Type B pancreatic cell (in vitro differentiated cells): ENCODE measurements around the gene OR6T1. TPM values are rescaled to one million over a fixed set of nuclear protein-coding genes. Genes with fewer than 3 reads are reported as not detected.

Experiments used
- DNase-seq: peaks from one replicate; pipeline ENCODE4 v3.0.0; 2021; ENCODE audit warnings: mixed read lengths; ENCODE audit not compliant: unreplicated experiment; ENCODE audit errors: extremely low spot score
- H3K27ac Mint-ChIP-seq: 2 replicates; pipeline ENCODE4 v1.8.0; 2021; ENCODE audit warnings: mild to moderate bottlenecking, mixed read lengths
- H3K27me3 Mint-ChIP-seq: 2 replicates; pipeline ENCODE4 v1.8.0; 2021; ENCODE audit warnings: mixed read lengths
- H3K36me3 Mint-ChIP-seq: 2 replicates; pipeline ENCODE4 v1.8.0; 2021; ENCODE audit warnings: mixed read lengths
- H3K4me1 Mint-ChIP-seq: one replicate; pipeline ENCODE4 v1.8.0; 2021; ENCODE audit warnings: mixed read lengths; ENCODE audit not compliant: unreplicated experiment
- H3K4me3 Mint-ChIP-seq: 2 replicates; pipeline ENCODE4 v1.8.0; 2021; ENCODE audit warnings: mild to moderate bottlenecking, mixed read lengths
- H3K9me3 Mint-ChIP-seq: 2 replicates; pipeline ENCODE4 v1.8.0; 2021; ENCODE audit warnings: mixed read lengths
- CTCF ChIP-seq: fragments of 200-600 bp; sonication (generic); conservative IDR thresholded peaks from 2 replicates; pipeline ENCODE4 v1.5.0; 2021; ENCODE audit warnings: antibody characterized with exemption, mild to moderate bottlenecking
- total RNA-seq: library from RNA; stranded (reverse); gene quantifications from 2 replicates; pipeline ENCODE4 v1.2.1, GENCODE V29; 2021; ENCODE audit warnings: low replicate concordance

OR6T1 gene
- total RNA-seq, 1 donor from 2014 or later: not detected

GRCh38 chr11:123905826-123906225, 37.8 kb downstream of the OR6T1 start:
- Mint-ChIP-seq H3K36me3 (no peaks in the 10 kb centered on the region), H3K4me3 (no peak overlapping the region), H3K9me3 (no peaks in the 10 kb centered on the region), H3K27me3 (peaks cover 4% of the 10 kb centered on the region), H3K27ac (no peak overlapping the region), H3K4me1 (no peaks in the 10 kb centered on the region)
- no peak for TF ChIP-seq CTCF
- no peak for DNase-seq

GRCh38 chr11:123904932-123905331, 38.7 kb downstream of the OR6T1 start:
- no peaks in the 10 kb centered on the region for H3K4me1 Mint-ChIP-seq

GRCh38 chr11:123903932-123904331, 39.7 kb downstream of the OR6T1 start:
- H3K27ac Mint-ChIP-seq: no peak overlapping the region
- peaks cover 4% of the 10 kb centered on the region for H3K27me3 Mint-ChIP-seq
- no peaks in the 10 kb centered on the region for H3K4me1 Mint-ChIP-seq
- no peak overlapping the region for H3K4me3 Mint-ChIP-seq
- no peak for DNase-seq
- no peaks in the 10 kb centered on the region for H3K36me3 Mint-ChIP-seq
- no peak for TF ChIP-seq CTCF
- H3K9me3 Mint-ChIP-seq: no peaks in the 10 kb centered on the region

More at GRCh38 chr11:123904932-123905331, 38.7 kb downstream of the OR6T1 start:
- Mint-ChIP-seq H3K27ac (no peak overlapping the region), H3K27me3 (peaks cover 4% of the 10 kb centered on the region), H3K4me3 (no peak overlapping the region), H3K36me3 (no peaks in the 10 kb centered on the region), H3K9me3 (no peaks in the 10 kb centered on the region)
- DNase-seq: no peak
- no peak for TF ChIP-seq CTCF

- Mint-ChIP-seq H3K4me1 (no peaks in the 10 kb centered on the region), H3K9me3 (no peaks in the 10 kb centered on the region), H3K27ac (no peak within 1 kb of the TSS), H3K36me3 (no peaks in the 10 kb centered on the region), H3K27me3 (peaks cover 4% of the 10 kb centered on the region), H3K4me3 (no peak within 1 kb of the TSS)
- TF ChIP-seq CTCF: no peak
- DNase-seq: no peak
Measured at GRCh38 chr11:123901867-123902266, 41.8 kb downstream of the OR6T1 start, which contains the start of gene OR8D4. TSS of gene OR8D4 (plus strand) at chr11:123902167. CDS start at chr11:123906432, 4,265 bp downstream.

GRCh38 chr11:123899792-123900191, 43.8 kb downstream of the OR6T1 start:
- no peaks in the 10 kb centered on the region for H3K9me3 Mint-ChIP-seq
- no peak for DNase-seq
- H3K36me3 Mint-ChIP-seq: no peaks in the 10 kb centered on the region
- peaks cover 4% of the 10 kb centered on the region for H3K27me3 Mint-ChIP-seq
- no peak overlapping the region for H3K4me3 Mint-ChIP-seq
- H3K27ac Mint-ChIP-seq: no peak overlapping the region
- no peaks in the 10 kb centered on the region for H3K4me1 Mint-ChIP-seq
- TF ChIP-seq CTCF: no peak

Other genes starting within 250 kb of the OR6T1 start
- 16.2 and 20.5 TPM in 2 replicates for gene ZNF202, start 202.2 kb downstream of the OR6T1 start, total RNA-seq
- not detected in 2 replicates for gene OR6X1, start 189.3 kb downstream of the OR6T1 start, total RNA-seq
- gene OR6M1, start 137.5 kb downstream of the OR6T1 start, total RNA-seq: not detected in 2 replicates
- not detected in 2 replicates for gene TMEM225, start 58.2 kb downstream of the OR6T1 start, total RNA-seq
- gene OR8D4, start 41.7 kb downstream of the OR6T1 start, total RNA-seq: not detected in 2 replicates
- not detected in 2 replicates for gene OR4D5, start 4.2 kb downstream of the OR6T1 start, total RNA-seq
- not detected in 2 replicates for gene OR10S1, start 33.9 kb upstream of the OR6T1 start, total RNA-seq
- not detected in 2 replicates for gene OR10G6, start 51.3 kb upstream of the OR6T1 start, total RNA-seq
- gene OR10G4, start 69.2 kb upstream of the OR6T1 start, total RNA-seq: not detected in 2 replicates
- gene OR10G9, start 79.2 kb upstream of the OR6T1 start, total RNA-seq: not detected in 2 replicates
- gene OR10G8, start 83.0 kb upstream of the OR6T1 start, total RNA-seq: not detected in 2 replicates
- gene OR10G7, start 97.5 kb upstream of the OR6T1 start, total RNA-seq: not detected in 2 replicates
- 29.7 and 42.9 TPM in 2 replicates for gene VWA5A, start 171.6 kb upstream of the OR6T1 start, total RNA-seq
- gene OR10D3, start 239.5 kb upstream of the OR6T1 start, total RNA-seq: 0.26 TPM in 1 of 2 replicates, not detected in the other